ENCODE results near the gene SPRN. TPM values are rescaled to one million over a fixed set of nuclear protein-coding genes. Genes with fewer than 3 reads are reported as not detected.

Gene SPRN
- total RNA-seq = not detected

GRCh38 chr10:133424601-133425000, at the start of gene SPRN:
Gene SPRN, minus strand, starts transcription at chr10:133424625. Its CDS starts 944 bp downstream, at chr10:133423681.

GRCh38 chr10:133453516-133454203, 29.2 kb upstream of the SPRN start, which contains the start of gene SCART1:
Gene SCART1, plus strand, starts transcription at chr10:133453945. Its CDS starts 53 bp downstream, at chr10:133453998.

GRCh38 chr10:133394064-133394663, 30.3 kb downstream of the SPRN start, which contains the start of gene MTG1:
Gene MTG1, plus strand, starts transcription at chr10:133394157. Its CDS starts 64 bp downstream, at chr10:133394221.

GRCh38 chr10:133379152-133379800, 45.1 kb downstream of the SPRN start, which contains the start of gene PAOX:
Gene PAOX, plus strand, starts transcription at chr10:133379262. Its CDS starts 55 bp downstream, at chr10:133379317.

GRCh38 chr10:133373174-133374090, 51.0 kb downstream of the SPRN start, which contains the start of gene ECHS1:
Gene ECHS1, minus strand, starts transcription at chr10:133373354. Its CDS starts 21 bp downstream, at chr10:133373333.

Small RNA genes within 50 kb of the gene (microRNA-seq; reads per million reads assigned to microRNA genes)
- gene MIR3944 (ENCODE audit: borderline microRNAs expressed, borderline replicate concordance) = 1.3 reads per million

Other genes with a start within 250 kb of the SPRN start
- not detected for gene UTF1, start 194.4 kb downstream of the SPRN start, total RNA-seq
- gene VENTX, start 186.8 kb downstream of the SPRN start, total RNA-seq = not detected
- 100 to 1,000 TPM in 1 of 2 experiments, 10 to 100 TPM in 1; 91.0 to 101 TPM for gene ADAM8, start 147.8 kb downstream of the SPRN start, total RNA-seq
- gene TUBGCP2, start 115.8 kb downstream of the SPRN start, total RNA-seq = 10 to 100 TPM; 55.9 to 61.1 TPM
- gene ZNF511, start 115.7 kb downstream of the SPRN start, total RNA-seq = 10 to 100 TPM; 44.5 to 48.9 TPM
- not detected for gene CALY, start 87.7 kb downstream of the SPRN start, total RNA-seq
- gene PRAP1, start 77.3 kb downstream of the SPRN start, total RNA-seq = not detected
- gene FUOM, start 66.6 kb downstream of the SPRN start, total RNA-seq = 10 to 100 TPM; 15.6 to 19.1 TPM
- gene ECHS1, start 51.3 kb downstream of the SPRN start, total RNA-seq = 10 to 100 TPM; 33.8 to 35.3 TPM
- 1 to 10 TPM; 5.5 to 6.3 TPM for gene PAOX, start 45.4 kb downstream of the SPRN start, total RNA-seq
- 10 to 100 TPM; 44.6 to 50.0 TPM for gene MTG1, start 30.5 kb downstream of the SPRN start, total RNA-seq
- 1 to 10 TPM; 2.5 to 3.3 TPM for gene SCART1, start 29.3 kb upstream of the SPRN start, total RNA-seq
- gene CYP2E1, start 102.7 kb upstream of the SPRN start, total RNA-seq = under 1 TPM in 1 of 2 experiments, not detected in 1; 0.30 TPM
- not detected for gene SYCE1, start 141.0 kb upstream of the SPRN start, total RNA-seq
- not detected for gene FRG2B, start 202.2 kb upstream of the SPRN start, total RNA-seq